Progenitor cell of endocrine pancreas (in vitro differentiated cells): ENCODE measurements around the gene ZBTB46. TPM values are rescaled to one million over a fixed set of nuclear protein-coding genes. Genes with fewer than 3 reads are reported as not detected.

Source experiments
- DNase-seq: peaks from one replicate; pipeline ENCODE4 v3.0.0; 2021; ENCODE audit warnings: low spot score; ENCODE audit not compliant: unreplicated experiment
- H3K27ac Mint-ChIP-seq: 2 replicates; pipeline ENCODE4 v1.8.0; 2021; ENCODE audit warnings: mild to moderate bottlenecking, moderate library complexity, mixed read lengths
- H3K27me3 Mint-ChIP-seq: 2 replicates; pipeline ENCODE4 v1.8.0; 2021; ENCODE audit warnings: mixed read lengths
- H3K36me3 Mint-ChIP-seq: 2 replicates; pipeline ENCODE4 v1.8.0; 2022; ENCODE audit warnings: mixed read lengths; ENCODE audit not compliant: insufficient read depth
- H3K4me1 Mint-ChIP-seq: 2 replicates; pipeline ENCODE4 v1.8.0; 2021; ENCODE audit warnings: low read depth, mixed read lengths
- H3K4me3 Mint-ChIP-seq: 2 replicates; pipeline ENCODE4 v1.8.0; 2021; ENCODE audit warnings: low read depth, mild to moderate bottlenecking, moderate library complexity, mixed read lengths
- H3K9me3 Mint-ChIP-seq: 2 replicates; pipeline ENCODE4 v1.8.0; 2021; ENCODE audit warnings: low read depth, mixed read lengths
- CTCF ChIP-seq: fragments of 200-600 bp; sonication (generic); IDR thresholded peaks from one replicate; pipeline ENCODE4 v1.5.0; 2021; ENCODE audit warnings: antibody characterized with exemption, mild to moderate bottlenecking; ENCODE audit not compliant: unreplicated experiment
- total RNA-seq: library from RNA; stranded (reverse); gene quantifications from 2 replicates; pipeline ENCODE4 v1.2.1, GENCODE V29; 2021

Gene ZBTB46
- total RNA-seq, 1 donor from 2014 or later, result 31.2 TPM

DNA sequence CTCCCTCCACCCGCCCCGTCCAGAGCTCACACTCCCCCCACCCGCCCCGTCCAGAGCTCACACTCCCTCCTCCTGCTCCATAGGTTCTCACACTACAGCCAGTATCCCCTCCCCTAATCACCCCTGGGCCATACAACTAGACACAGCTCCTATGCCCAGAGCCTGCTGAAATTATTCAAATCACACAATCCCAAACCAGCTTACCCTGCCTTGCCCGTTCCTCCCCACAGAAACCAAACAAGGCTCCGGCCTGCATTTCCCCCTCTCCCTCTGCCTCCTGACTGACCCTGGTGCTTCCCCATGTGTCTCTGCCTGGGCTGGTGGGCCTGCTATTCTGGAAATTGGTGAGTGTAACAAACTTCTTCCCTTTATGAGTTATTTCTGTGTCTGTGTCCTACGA, 72.9 kb downstream of the ZBTB46 start:
- DNase-seq, result no peak
- no peak for TF ChIP-seq CTCF
- Mint-ChIP-seq H3K9me3 (no peaks in the 10 kb centered on the region), H3K27ac (no peak overlapping the region), H3K4me3 (no peak overlapping the region), H3K4me1 (peaks cover 1% of the 10 kb centered on the region), H3K36me3 (peaks cover 7% of the 10 kb centered on the region), H3K27me3 (no peaks in the 10 kb centered on the region)

DNA sequence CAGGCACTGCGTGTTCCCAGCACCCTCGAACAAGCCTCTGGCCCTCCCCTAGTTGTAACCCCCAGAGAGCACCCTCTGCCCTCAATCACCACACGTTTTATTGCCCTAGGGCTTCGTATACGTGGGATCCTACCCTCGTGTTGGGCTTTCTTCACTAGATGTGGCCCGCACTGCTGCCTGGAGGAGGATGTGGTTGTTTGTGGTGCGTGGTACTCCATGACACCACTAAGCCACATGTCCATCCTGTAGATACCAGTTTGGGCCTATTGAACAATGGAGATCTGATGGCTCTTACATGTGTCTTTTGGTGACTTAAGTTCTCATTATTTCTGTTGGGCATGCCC, 74.4 kb downstream of the ZBTB46 start:
- no peaks in the 10 kb centered on the region for H3K4me1 Mint-ChIP-seq
- H3K36me3 Mint-ChIP-seq, result peaks cover 8% of the 10 kb centered on the region
- no peak overlapping the region for H3K4me3 Mint-ChIP-seq
- H3K27me3 Mint-ChIP-seq, result no peaks in the 10 kb centered on the region
- no peak for TF ChIP-seq CTCF
- H3K9me3 Mint-ChIP-seq, result no peaks in the 10 kb centered on the region
- DNase-seq, result no peak
- peak overlapping the region; percentile 82 for H3K27ac Mint-ChIP-seq

- TF ChIP-seq CTCF, result no peak
- no peaks in the 10 kb centered on the region for H3K4me1 Mint-ChIP-seq
- H3K9me3 Mint-ChIP-seq, result no peaks in the 10 kb centered on the region
- no peaks in the 10 kb centered on the region for H3K27me3 Mint-ChIP-seq
- H3K27ac Mint-ChIP-seq, result peak overlapping the region; percentile 82
- peaks cover 8% of the 10 kb centered on the region for H3K36me3 Mint-ChIP-seq
- no peak for DNase-seq
- H3K4me3 Mint-ChIP-seq, result no peak overlapping the region
Observed at GRCh38 chr20:63755933-63756647, 75.0 kb downstream of the ZBTB46 start.

DNA sequence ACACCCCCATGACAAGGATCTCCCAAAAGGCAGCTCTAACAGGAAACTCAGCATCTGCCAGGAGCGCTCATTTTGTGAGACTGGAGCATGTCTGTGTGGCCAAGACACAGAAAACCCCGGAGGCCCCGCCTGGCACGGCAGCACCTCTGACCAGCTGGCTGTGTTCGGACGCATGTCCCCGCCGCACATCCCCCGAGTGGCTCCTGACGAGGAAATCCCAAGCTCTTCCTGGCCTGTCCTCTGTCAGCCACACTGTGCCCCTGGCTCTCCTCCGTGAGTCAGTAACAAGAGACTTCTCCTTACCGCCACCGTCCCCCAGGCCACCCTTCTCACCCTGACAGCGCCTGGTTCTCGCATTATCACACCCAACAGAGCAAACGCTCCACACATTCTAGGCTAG, 77.1 kb downstream of the ZBTB46 start:
- H3K9me3 Mint-ChIP-seq, result no peaks in the 10 kb centered on the region
- DNase-seq, result no peak
- H3K27ac Mint-ChIP-seq, result no peak overlapping the region
- no peaks in the 10 kb centered on the region for H3K4me1 Mint-ChIP-seq
- peaks cover 3% of the 10 kb centered on the region for H3K36me3 Mint-ChIP-seq
- H3K27me3 Mint-ChIP-seq, result no peaks in the 10 kb centered on the region
- no peak overlapping the region for H3K4me3 Mint-ChIP-seq
- no peak for TF ChIP-seq CTCF

GRCh38 chr20:63753381-63753780, 77.7 kb downstream of the ZBTB46 start:
- peaks cover 3% of the 10 kb centered on the region for H3K36me3 Mint-ChIP-seq
- H3K27ac Mint-ChIP-seq, result no peak overlapping the region
- no peaks in the 10 kb centered on the region for H3K27me3 Mint-ChIP-seq
- no peaks in the 10 kb centered on the region for H3K4me1 Mint-ChIP-seq
- no peak for DNase-seq
- no peak for TF ChIP-seq CTCF
- no peak overlapping the region for H3K4me3 Mint-ChIP-seq
- H3K9me3 Mint-ChIP-seq, result no peaks in the 10 kb centered on the region
